IMR-90 (cell line): Measurements from ENCODE around the gene CDC6. TPM values are rescaled to one million over a fixed set of nuclear protein-coding genes. Genes with fewer than 3 reads are reported as not detected.

Source experiments
- ATAC-seq: fragments of 200-7000 bp; cut with Tn5 transposase; 2 replicates; pipeline ENCODE4 v1.9.1; 2020; ENCODE audit warnings: low read depth, mild to moderate bottlenecking, moderate library complexity
- BruUV-seq: library from RNA; stranded (reverse); fragments of 400-500 nt; replicated peaks from 2 replicates; lab custom pipeline; 2021; lab: Mats Ljungman, UMichigan
- CTCF ChIA-PET: fragments of 300-600 bp; formaldehyde crosslinking; extraction: SDS; loops from one replicate; lab custom pipeline; 2021; ENCODE audit warnings: antibody characterized with exemption; lab: Yijun Ruan, JAX
- POLR2A ChIA-PET: fragments of 300-600 bp; sonication (Branson Sonifier 250); formaldehyde crosslinking; loops from one replicate; lab custom pipeline; 2022; ENCODE audit warnings: antibody characterized with exemption; ENCODE audit not compliant: unreplicated experiment; lab: Charles Lee
- DNase-seq: peaks from one replicate; pipeline ENCODE4 v3.0.0; 2013
- H2AFZ ChIP-seq: replicated peaks from 2 replicates; pipeline ENCODE3; 2013; ENCODE audit warnings: low read length, mild to moderate bottlenecking; ENCODE audit not compliant: poor library complexity
- H2AK5ac ChIP-seq: 2 replicates; pipeline ENCODE4 v1.6.1; 2013; ENCODE audit warnings: low read depth, low read length, inconsistent platforms
- H2AK9ac ChIP-seq: replicated peaks from 2 replicates; pipeline ENCODE3; 2013; ENCODE audit warnings: mild to moderate bottlenecking, low read depth, low read length, moderate library complexity; ENCODE audit not compliant: poor library complexity
- H2BK120ac ChIP-seq: 2 replicates; pipeline ENCODE4 v1.6.1; 2013; ENCODE audit warnings: low read depth, low read length, inconsistent platforms
- H2BK15ac ChIP-seq: 3 replicates; pipeline ENCODE4 v1.6.1; 2013; ENCODE audit warnings: low read depth, low read length, inconsistent platforms
- H2BK20ac ChIP-seq: 2 replicates; pipeline ENCODE4 v1.6.1; 2013; ENCODE audit warnings: low read depth, mild to moderate bottlenecking, inconsistent platforms, low read length, moderate library complexity
- H2BK5ac ChIP-seq: 2 replicates; pipeline ENCODE4 v1.6.1; 2013; ENCODE audit warnings: mild to moderate bottlenecking, low read depth, low read length, inconsistent platforms; ENCODE audit not compliant: poor library complexity, severe bottlenecking
- H3K14ac ChIP-seq: replicated peaks from 2 replicates; pipeline ENCODE4 v1.6.1; 2013; ENCODE audit warnings: low read depth, low read length, inconsistent platforms
- H3K18ac ChIP-seq: 2 replicates; pipeline ENCODE4 v1.6.1; 2013; ENCODE audit warnings: low read depth, low read length, control low read depth
- H3K23ac ChIP-seq: 2 replicates; pipeline ENCODE4 v1.6.1; 2013; ENCODE audit warnings: low read depth, low read length, inconsistent platforms
- H3K27ac ChIP-seq: 2 replicates; pipeline ENCODE4 v1.5.1; 2013; ENCODE audit warnings: mild to moderate bottlenecking, control low read depth, low read length; ENCODE audit not compliant: insufficient read depth
- H3K27me3 ChIP-seq: 2 replicates; pipeline ENCODE4 v1.6.1; 2013; ENCODE audit warnings: low read length; ENCODE audit not compliant: control insufficient read depth, insufficient read depth
- H3K36me3 ChIP-seq: 2 replicates; pipeline ENCODE4 v1.6.1; 2013; ENCODE audit warnings: low read length, mixed read lengths; ENCODE audit not compliant: control insufficient read depth, insufficient read depth
- H3K4ac ChIP-seq: 2 replicates; pipeline ENCODE4 v1.6.1; 2013; ENCODE audit warnings: low read depth, low read length, inconsistent platforms
- H3K4me1 ChIP-seq: 2 replicates; pipeline ENCODE4 v1.6.1; 2013; ENCODE audit warnings: low read length, mixed read lengths; ENCODE audit not compliant: control insufficient read depth, insufficient read depth
- H3K4me2 ChIP-seq: 2 replicates; pipeline ENCODE4 v1.6.1; 2013; ENCODE audit warnings: low read depth, mild to moderate bottlenecking, control low read depth, low read length, moderate library complexity
- H3K4me3 ChIP-seq: 2 replicates; pipeline ENCODE4 v1.5.1; 2013; ENCODE audit warnings: low read depth, mild to moderate bottlenecking, control low read depth, low read length, moderate library complexity; ENCODE audit not compliant: insufficient read depth
- H3K56ac ChIP-seq: 2 replicates; pipeline ENCODE4 v1.6.1; 2013; ENCODE audit warnings: low read length, inconsistent platforms; ENCODE audit not compliant: insufficient read depth; ENCODE audit errors: extremely low read depth
- H3K79me1 ChIP-seq, 2 experiments: 2 replicates each; pipeline ENCODE4 v1.6.1; 2013; ENCODE audit warnings: low read length in 2 of 2, inconsistent platforms in 1 of 2, low read depth in 1 of 2
- H3K9ac ChIP-seq: 2 replicates; pipeline ENCODE4 v1.6.1; 2013; ENCODE audit warnings: low read depth, low read length, control low read depth
- H3K9me1 ChIP-seq: 2 replicates; pipeline ENCODE4 v1.6.1; 2013; ENCODE audit warnings: low read length, inconsistent platforms; ENCODE audit not compliant: insufficient read depth
- H3K9me3 ChIP-seq: 2 replicates; pipeline ENCODE4 v1.6.1; 2013; ENCODE audit warnings: low read length; ENCODE audit not compliant: control insufficient read depth, insufficient read depth
- H4K20me1 ChIP-seq: 2 replicates; pipeline ENCODE4 v1.6.1; 2013; ENCODE audit warnings: low read length, inconsistent platforms; ENCODE audit not compliant: insufficient read depth
- H4K5ac ChIP-seq: 2 replicates; pipeline ENCODE4 v1.6.1; 2013; ENCODE audit warnings: mild to moderate bottlenecking, low read depth, low read length, control low read depth
- H4K8ac ChIP-seq, 2 experiments: 2 replicates each; pipeline ENCODE4 v1.6.1; 2013; ENCODE audit warnings: low read depth in 2 of 2, low read length in 2 of 2, control low read depth in 1 of 2, inconsistent platforms in 1 of 2
- H4K91ac ChIP-seq: 2 replicates; pipeline ENCODE4 v1.6.1; 2013; ENCODE audit warnings: low read depth, low read length, inconsistent platforms; ENCODE audit not compliant: insufficient read depth
- BHLHE40 ChIP-seq: fragments of 150-350 bp; IDR thresholded peaks from 2 replicates; pipeline ENCODE4 v1.6.1; 2016; ENCODE audit warnings: mild to moderate bottlenecking, low read depth, low read length
- ELK1 ChIP-seq: fragments of 150-350 bp; IDR thresholded peaks from 2 replicates; pipeline ENCODE4 v1.6.1; 2016; ENCODE audit warnings: low read depth, mild to moderate bottlenecking, low read length, moderate library complexity, borderline replicate concordance
- MAFK ChIP-seq: IDR thresholded peaks from 2 replicates; pipeline ENCODE4 v1.6.1; 2012; ENCODE audit warnings: low read depth, low read length, improper control_type of control experiment
- MAZ ChIP-seq: IDR thresholded peaks from 2 replicates; pipeline ENCODE4 v1.6.1; 2012; ENCODE audit warnings: low read depth, mild to moderate bottlenecking, low read length, improper control_type of control experiment, moderate library complexity, borderline replicate concordance
- MXI1 ChIP-seq: IDR thresholded peaks from 2 replicates; pipeline ENCODE4 v1.6.1; 2012; ENCODE audit warnings: low read depth, mild to moderate bottlenecking, low read length, moderate library complexity, borderline replicate concordance
- NFE2L2 ChIP-seq: fragments of 150-350 bp; IDR thresholded peaks from 2 replicates; pipeline ENCODE4 v1.6.1; 2016; ENCODE audit warnings: low read depth, mild to moderate bottlenecking, low read length
- POLR2A ChIP-seq: IDR thresholded peaks from 2 replicates; pipeline ENCODE4 v1.6.1; 2012; ENCODE audit warnings: mild to moderate bottlenecking, low read depth, low read length
- RCOR1 ChIP-seq: IDR thresholded peaks from 2 replicates; pipeline ENCODE4 v1.6.1; 2012; ENCODE audit warnings: mild to moderate bottlenecking, low read length, improper control_type of control experiment; ENCODE audit not compliant: insufficient replicate concordance
- RFX5 ChIP-seq: IDR thresholded peaks from 2 replicates; pipeline ENCODE4 v1.8.0; 2012; ENCODE audit warnings: low read depth, mild to moderate bottlenecking, low read length, moderate library complexity
- USF2 ChIP-seq: fragments of 150-350 bp; IDR thresholded peaks from 2 replicates; pipeline ENCODE4 v1.6.1; 2017; ENCODE audit warnings: mild to moderate bottlenecking, antibody characterized with exemption, low read length, low read depth
- WGBS, 2 experiments: methylation state at CpG; one replicate each; pipeline versions ENCODE4 v1.1.5 to v1.1.7; 2013; ENCODE audit warnings: missing lambda C conversion rate in 2 of 2; ENCODE audit not compliant: insufficient read length in 1 of 2; ENCODE audit errors: extremely low coverage in 2 of 2; 5-methylcytosine and 5-hydroxymethylcytosine counted together
- dilution Hi-C: fragments of 300-500 bp; cut with HindIII; formaldehyde crosslinking; loops from one replicate; pipeline ENCODE4 v1.14.3; 2018; ENCODE audit warnings: low sequenced_read_pairs; ENCODE audit not compliant: unreplicated experiment
- in situ Hi-C: fragments of 300-500 bp; cut with MboI; formaldehyde crosslinking; loops from 3 replicates; pipeline ENCODE4 v1.14.3; 2019; ENCODE audit warnings: low sequenced_read_pairs, inconsistent platforms, mixed read lengths
- intact Hi-C: fragments of 100-400 bp; cut with micrococcal nuclease; formaldehyde crosslinking; loops from 2 replicates; pipeline ENCODE4 v1.10.0; 2022
- polyA plus RNA-seq, 3 experiments: library from polyadenylated mRNA; depleted of rRNA; stranded (reverse); fragments of >200 nt; gene quantifications; 2 replicates each; pipeline ENCODE4 v1.2.3, GENCODE V29; 2012; ENCODE audit warnings: low replicate concordance in 1 of 3
- total RNA-seq: library from RNA; depleted of rRNA; stranded (reverse); fragments of >200 nt; gene quantifications from 2 replicates; pipeline ENCODE4 v1.2.3, GENCODE V29; 2012

Gene CDC6
- total and polyA plus RNA-seq, 2 of the 4 experiments (the other 2 are of a cell fraction): 15.3 to 25.6 TPM

- no peak for TF ChIP-seq RFX5
Observed at GRCh38 chr17:40312893-40313667, 25.4 kb downstream of the CDC6 start (continued).

GRCh38 chr17:40313668-40314583, 26.2 kb downstream of the CDC6 start:
- POLR2A ChIA-PET: no interaction called here
- no peaks in the 10 kb centered on the region for H3K36me3 ChIP-seq
- no peak for TF ChIP-seq MXI1
- TF ChIP-seq MAZ: no peak
- no peak for TF ChIP-seq POLR2A
- no peak for TF ChIP-seq RCOR1
- TF ChIP-seq USF2: no peak
- no peak for TF ChIP-seq NFE2L2
- no peak for TF ChIP-seq ELK1
- no peak for TF ChIP-seq BHLHE40
- no peak for TF ChIP-seq MAFK

More at GRCh38 chr17:40313668-40314583, 26.2 kb downstream of the CDC6 start:
- peak overlapping the region; percentile 42; the same call in 1 of the 2 replicates for H2BK20ac ChIP-seq
- peaks cover 4 to 45% of the 10 kb centered on the region in 2 experiments; a peak in 3 of 4 replicates for H3K79me1 ChIP-seq
- no peak for ATAC-seq
- no peak overlapping the region for H2AFZ ChIP-seq
- peak overlapping the region; percentile 78 for H2BK5ac ChIP-seq
- dilution Hi-C loops (no loop called here), in situ Hi-C loops (no loop called here), intact Hi-C loops (no loop called here)
- BruUV-seq: no TSS peak
- peak overlapping the region in 1 of 2 experiments; percentile 33; a peak in 2 of 4 replicates for H4K8ac ChIP-seq
- H2AK9ac ChIP-seq: peak overlapping the region; percentile 94
- H3K18ac ChIP-seq: peak overlapping the region; percentile 22; the same call in 1 of the 2 replicates
- peak overlapping the region; percentile 19; the same call in 1 of the 2 replicates for H4K5ac ChIP-seq
- WGBS, 2 experiments: no CpG with 5 or more reads among the region's 7 CpGs
- no peak overlapping the region; the same call in 1 of the 2 replicates for H3K23ac ChIP-seq
- H3K9me3 ChIP-seq: no peaks in the 10 kb centered on the region
- CTCF ChIA-PET: interaction anchor here (0.9 kb wide), 1 partner anchor 219 kb away, joined by 3 read pairs; no protein-coding TSS in a partner anchor
- H3K9ac ChIP-seq: no peak overlapping the region
- H3K4me1 ChIP-seq: peaks cover 60% of the 10 kb centered on the region
- no peak for DNase-seq
- peak overlapping the region; percentile 94 for H2AK5ac ChIP-seq
- no peak overlapping the region for H3K4me2 ChIP-seq
- 0 out of 2 replicates have a peak, but pooled peaks cover 5% of the 10 kb centered on the region for H4K20me1 ChIP-seq
- peaks cover 42% of the 10 kb centered on the region for H3K9me1 ChIP-seq
- peak overlapping the region; percentile 63; the same call in 2 of the 3 replicates for H2BK15ac ChIP-seq
- peak overlapping the region; percentile 89 for H3K4ac ChIP-seq
- no peaks in the 10 kb centered on the region for H3K27me3 ChIP-seq
- no peak overlapping the region for H3K56ac ChIP-seq
- H2BK120ac ChIP-seq: peak overlapping the region; percentile 69; the same call in 1 of the 2 replicates
- peak overlapping the region; percentile 55; the same call in 1 of the 2 replicates for H4K91ac ChIP-seq
- no peak overlapping the region; the same call in 1 of the 2 replicates for H3K27ac ChIP-seq
- H3K4me3 ChIP-seq: no peak overlapping the region
- peak overlapping the region; percentile 29; the same call in 1 of the 2 replicates for H3K14ac ChIP-seq
